Liver (tissue), 9 donors: ENCODE results near the gene CDH20. TPM values are rescaled to one million over a fixed set of nuclear protein-coding genes. Genes with fewer than 3 reads are reported as not detected.

Experiments used
- DNase-seq: peaks from one replicate; pipeline ENCODE4 v3.0.0-alpha.2; 2017; ENCODE audit warnings: low spot score
- H3K27ac ChIP-seq, 2 donors: one replicate each; pipeline ENCODE4 v1.7.0; 2013; ENCODE audit warnings: inconsistent platforms in 2 of 2, low read length in 2 of 2, control low read depth in 1 of 2, low read depth in 1 of 2, mild to moderate bottlenecking in 1 of 2
- H3K27me3 ChIP-seq, 4 donors: one replicate each; pipeline versions ENCODE4 v1.6.1 to v1.7.0; 2013; ENCODE audit warnings: low read length in 3 of 4, inconsistent platforms in 1 of 4, mild to moderate bottlenecking in 1 of 4, moderate library complexity in 1 of 4; ENCODE audit not compliant: control insufficient read depth in 4 of 4, insufficient read depth in 4 of 4
- H3K36me3 ChIP-seq, 4 donors: one replicate each; pipeline versions ENCODE4 v1.6.1 to v1.7.0; 2013; ENCODE audit warnings: low read length in 3 of 4, mild to moderate bottlenecking in 3 of 4, low read depth in 1 of 4, moderate library complexity in 1 of 4; ENCODE audit not compliant: control insufficient read depth in 4 of 4, insufficient read depth in 3 of 4
- H3K4me1 ChIP-seq, 4 donors: one replicate each; pipeline versions ENCODE4 v1.6.1 to v1.7.0; 2013; ENCODE audit warnings: low read length in 3 of 4, mild to moderate bottlenecking in 3 of 4, moderate library complexity in 1 of 4; ENCODE audit not compliant: control insufficient read depth in 4 of 4, insufficient read depth in 4 of 4
- H3K4me3 ChIP-seq, 3 donors: one replicate each; pipeline versions ENCODE4 v1.6.1 to v1.7.0; 2013; ENCODE audit warnings: low read length in 3 of 3, control low read depth in 1 of 3, low read depth in 1 of 3, mild to moderate bottlenecking in 1 of 3
- H3K9ac ChIP-seq, 2 donors: one replicate each; pipeline ENCODE4 v1.7.0; 2013; ENCODE audit warnings: low read length in 2 of 2, mild to moderate bottlenecking in 2 of 2, moderate library complexity in 2 of 2, control low read depth in 1 of 2, low read depth in 1 of 2
- H3K9me3 ChIP-seq, 4 donors: one replicate each; pipeline versions ENCODE4 v1.6.1 to v1.7.0; 2013; ENCODE audit warnings: low read length in 3 of 4; ENCODE audit not compliant: control insufficient read depth in 4 of 4
- ATF3 ChIP-seq: IDR thresholded peaks from 2 replicates; pipeline ENCODE4 v1.6.1; 2016; ENCODE audit warnings: antibody characterized with exemption
- CTCF ChIP-seq: fragments of 150-350 bp; IDR thresholded peaks from 2 replicates; pipeline ENCODE4 v1.5.1; 2017; ENCODE audit warnings: improper control_type of control experiment, low read depth, low read length; ENCODE audit not compliant: missing input control
- EGR1 ChIP-seq, 2 donors: IDR thresholded peaks; 2 replicates each; pipeline ENCODE4 v1.6.1; 2016 to 2018; ENCODE audit warnings: antibody characterized with exemption in 2 of 2, low read depth in 2 of 2
- FOXA1 ChIP-seq: IDR thresholded peaks from 2 replicates; pipeline ENCODE4 v1.6.1; 2016; ENCODE audit warnings: antibody characterized with exemption
- FOXA2 ChIP-seq: IDR thresholded peaks from 2 replicates; pipeline ENCODE4 v1.6.1; 2016; ENCODE audit warnings: antibody characterized with exemption
- GABPA ChIP-seq, 2 donors: IDR thresholded peaks in 1 of 2; conservative IDR thresholded peaks in 1 of 2; 2 replicates each; pipeline ENCODE4 v1.6.1; 2016; ENCODE audit warnings: antibody characterized with exemption in 2 of 2, mild to moderate bottlenecking in 1 of 2, moderate library complexity in 1 of 2
- HNF4A ChIP-seq, 2 donors: conservative IDR thresholded peaks; 2 replicates each; pipeline ENCODE4 v1.6.1; 2016; ENCODE audit warnings: antibody characterized with exemption in 2 of 2, mild to moderate bottlenecking in 2 of 2
- HNF4G ChIP-seq: IDR thresholded peaks from 2 replicates; pipeline ENCODE4 v1.6.1; 2016; ENCODE audit warnings: antibody characterized with exemption
- JUND ChIP-seq, 2 donors: IDR thresholded peaks; 2 replicates each; pipeline ENCODE4 v1.6.1; 2016; ENCODE audit warnings: antibody characterized with exemption in 2 of 2
- MAX ChIP-seq: IDR thresholded peaks from 2 replicates; pipeline ENCODE4 v1.6.1; 2016; ENCODE audit warnings: antibody characterized with exemption
- NR2F2 ChIP-seq: IDR thresholded peaks from 2 replicates; pipeline ENCODE4 v1.6.1; 2016; ENCODE audit warnings: antibody characterized with exemption
- RAD21 ChIP-seq, 2 donors: IDR thresholded peaks; 2 replicates each; pipeline ENCODE4 v1.6.1; 2016; ENCODE audit warnings: antibody characterized with exemption in 2 of 2, mild to moderate bottlenecking in 2 of 2
- REST ChIP-seq: IDR thresholded peaks from 2 replicates; pipeline ENCODE4 v1.6.1; 2016; ENCODE audit warnings: antibody characterized with exemption, mild to moderate bottlenecking
- RXRA ChIP-seq, 2 donors: IDR thresholded peaks; 2 replicates each; pipeline ENCODE4 v1.6.1; 2017 to 2018; ENCODE audit warnings: antibody characterized with exemption in 2 of 2, mild to moderate bottlenecking in 1 of 2
- SP1 ChIP-seq: IDR thresholded peaks from 2 replicates; pipeline ENCODE4 v1.6.1; 2018; ENCODE audit warnings: antibody characterized with exemption, mild to moderate bottlenecking
- TAF1 ChIP-seq: conservative IDR thresholded peaks from 2 replicates; pipeline ENCODE4 v1.6.1; 2016; ENCODE audit warnings: antibody characterized with exemption, mild to moderate bottlenecking
- YY1 ChIP-seq: IDR thresholded peaks from 2 replicates; pipeline ENCODE4 v1.6.1; 2016; ENCODE audit warnings: antibody characterized with exemption, mild to moderate bottlenecking
- ZBTB33 ChIP-seq: IDR thresholded peaks from 2 replicates; pipeline ENCODE4 v1.6.1; 2016; ENCODE audit warnings: antibody characterized with exemption
- WGBS: extraction: QIAGEN DNeasy Blood & Tissue Kit; methylation state at CpG from one replicate; pipeline ENCODE4 v1.1.7; 2013; 5-methylcytosine and 5-hydroxymethylcytosine counted together
- polyA plus RNA-seq, 2 donors: library from polyadenylated mRNA; stranded (reverse) in 1 of 2; unstranded in 1 of 2; fragments of 200-250 nt in 1 of 2; fragments of >200 nt in 1 of 2; fragmentation: Nextera tagmentation in 1 of 2; extraction: Ambion mirVana in 1 of 2; gene quantifications; one replicate each; pipeline versions ENCODE4 v1.2.1 to v1.2.3, GENCODE V29; 2013 to 2015
- total RNA-seq, 2 donors: library from RNA; depleted of rRNA; stranded (reverse); fragments of >200 nt; gene quantifications; one replicate each; pipeline ENCODE4 v1.2.3, GENCODE V29; 2014
- donor health status: healthy.
- donor health status: healthy.
- donor health status: healthy.
- donor health status: healthy.
- donor health status: healthy.

The CDH20 gene
- total and polyA plus RNA-seq, 4 donors = 0.08 to 0.11 (median 0.09) TPM; not detected in 1

GRCh38 chr18:61398961-61399705 is 65.9 kb downstream of the CDH20 start:
- Histone ChIP-seq H3K36me3 (no peaks in the 10 kb centered on the region), H3K4me1 (no peaks in the 10 kb centered on the region), H3K9me3 (no peaks in the 10 kb centered on the region), H3K27me3 (peaks cover 0 to 3% (median 0%) of the 10 kb centered on the region in 4 donors), H3K27ac (no peak overlapping the region), H3K4me3 (no peak overlapping the region), H3K9ac (no peak overlapping the region)
- TF ChIP-seq NR2F2 = no peak
- no peak for TF ChIP-seq YY1
- TF ChIP-seq HNF4G = no peak
- no peak for TF ChIP-seq FOXA2
- TF ChIP-seq ATF3 = no peak
- TF ChIP-seq SP1 = no peak
- TF ChIP-seq FOXA1 = no peak
- TF ChIP-seq CTCF = no peak
- WGBS = 72% methylated on average over 4 of the region's 4 CpGs
- DNase-seq = no peak

- no peak for DNase-seq
- WGBS = 81% methylated on average over 3 of the region's 3 CpGs
- Histone ChIP-seq H3K27ac (no peak overlapping the region), H3K4me1 (no peaks in the 10 kb centered on the region), H3K9ac (no peak overlapping the region), H3K36me3 (no peaks in the 10 kb centered on the region), H3K9me3 (no peaks in the 10 kb centered on the region), H3K27me3 (peaks cover 0 to 3% (median 0%) of the 10 kb centered on the region in 4 donors), H3K4me3 (no peak overlapping the region)
- TF ChIP-seq FOXA1 (no peak), RAD21 (IDR thresholded peaks at IDR 0.05) (no peak), TAF1 (no peak), MAX (no peak), ZBTB33 (no peak), HNF4G (no peak), FOXA2 (no peak), GABPA (IDR thresholded peaks at IDR 0.05 in 1 of 2, conservative IDR thresholded peaks at IDR 0.05 in 1 of 2) (no peak), JUND (IDR thresholded peaks at IDR 0.05) (no peak), ATF3 (no peak), HNF4A (conservative IDR thresholded peaks at IDR 0.05) (no peak), YY1 (no peak), CTCF (no peak), REST (no peak), RXRA (IDR thresholded peaks at IDR 0.05) (no peak), EGR1 (IDR thresholded peaks at IDR 0.05; ENCODE audit: low read depth in 2 of 2) (no peak), SP1 (no peak), NR2F2 (no peak)
Observed at GRCh38 chr18:61400016-61400635, 66.9 kb downstream of the CDH20 start.
